Gastroesophageal sphincter (tissue), 3 donors: ENCODE results near the gene DMGDH.

Source experiments
- POLR2AphosphoS5 ChIP-seq: sonication (generic); formaldehyde crosslinking; IDR thresholded peaks from one replicate; pipeline ENCODE4 v1.6.1; 2017; ENCODE audit warnings: antibody characterized with exemption
- TF ChIP-seq, protein P1 (sequence below), 4 experiments: fragments of 200-600 bp in 2 of 4; fragments of 450-650 bp in 2 of 4; sonication (generic) in 1 of 4; IDR thresholded peaks; one replicate each; pipeline ENCODE4 v1.5.1; 2017 to 2019; ENCODE audit warnings: antibody characterized with exemption in 4 of 4, mild to moderate bottlenecking in 2 of 4, moderate library complexity in 2 of 4

DNA sequence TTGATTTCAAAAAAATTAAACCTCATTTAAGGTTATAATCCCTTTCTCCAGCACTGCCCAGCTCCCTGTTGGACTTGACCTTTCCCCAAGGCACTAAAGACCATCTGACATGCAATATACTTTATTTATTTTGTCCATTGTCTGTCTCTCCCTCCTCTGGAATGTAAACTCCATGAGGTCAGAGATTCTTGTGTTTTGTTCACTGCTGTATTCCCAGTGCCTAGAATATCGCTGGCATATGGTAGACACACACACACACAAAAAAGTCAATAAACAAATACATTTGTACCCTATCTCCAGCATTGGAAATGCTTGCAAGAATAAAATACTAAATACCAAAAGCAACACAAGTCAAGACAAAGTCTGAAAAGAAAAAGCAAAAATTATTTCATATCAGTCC lies 67.1 kb downstream of the DMGDH start:
- TF ChIP-seq POLR2AphosphoS5: no peak
- TF ChIP-seq, protein P1, sequence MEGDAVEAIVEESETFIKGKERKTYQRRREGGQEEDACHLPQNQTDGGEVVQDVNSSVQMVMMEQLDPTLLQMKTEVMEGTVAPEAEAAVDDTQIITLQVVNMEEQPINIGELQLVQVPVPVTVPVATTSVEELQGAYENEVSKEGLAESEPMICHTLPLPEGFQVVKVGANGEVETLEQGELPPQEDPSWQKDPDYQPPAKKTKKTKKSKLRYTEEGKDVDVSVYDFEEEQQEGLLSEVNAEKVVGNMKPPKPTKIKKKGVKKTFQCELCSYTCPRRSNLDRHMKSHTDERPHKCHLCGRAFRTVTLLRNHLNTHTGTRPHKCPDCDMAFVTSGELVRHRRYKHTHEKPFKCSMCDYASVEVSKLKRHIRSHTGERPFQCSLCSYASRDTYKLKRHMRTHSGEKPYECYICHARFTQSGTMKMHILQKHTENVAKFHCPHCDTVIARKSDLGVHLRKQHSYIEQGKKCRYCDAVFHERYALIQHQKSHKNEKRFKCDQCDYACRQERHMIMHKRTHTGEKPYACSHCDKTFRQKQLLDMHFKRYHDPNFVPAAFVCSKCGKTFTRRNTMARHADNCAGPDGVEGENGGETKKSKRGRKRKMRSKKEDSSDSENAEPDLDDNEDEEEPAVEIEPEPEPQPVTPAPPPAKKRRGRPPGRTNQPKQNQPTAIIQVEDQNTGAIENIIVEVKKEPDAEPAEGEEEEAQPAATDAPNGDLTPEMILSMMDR (IDR thresholded peaks at IDR 0.05): no peak
